Ureter (tissue), 1 donor: ENCODE data around the gene CXCL10. TPM values are rescaled to one million over a fixed set of nuclear protein-coding genes. Genes with fewer than 3 reads are reported as not detected.
"Not testable (repeated sequence)": the region's sequence is repeated elsewhere in the genome, so short reads cannot be mapped to it uniquely, and the experiment has no call there.

Experiments used
- DNase-seq: peaks from one replicate; pipeline ENCODE4 v3.0.0-alpha.2; 2020; ENCODE audit warnings: low spot score
- total RNA-seq: library from RNA; stranded (reverse); gene quantifications from one replicate; pipeline ENCODE4 v1.2.4, GENCODE V29; 2023
- donor health status: DM: yes; HTN: yes; CAD: no.

The CXCL10 gene
- total RNA-seq, 1 donor from 2014 or later = 0.34 TPM

DNA sequence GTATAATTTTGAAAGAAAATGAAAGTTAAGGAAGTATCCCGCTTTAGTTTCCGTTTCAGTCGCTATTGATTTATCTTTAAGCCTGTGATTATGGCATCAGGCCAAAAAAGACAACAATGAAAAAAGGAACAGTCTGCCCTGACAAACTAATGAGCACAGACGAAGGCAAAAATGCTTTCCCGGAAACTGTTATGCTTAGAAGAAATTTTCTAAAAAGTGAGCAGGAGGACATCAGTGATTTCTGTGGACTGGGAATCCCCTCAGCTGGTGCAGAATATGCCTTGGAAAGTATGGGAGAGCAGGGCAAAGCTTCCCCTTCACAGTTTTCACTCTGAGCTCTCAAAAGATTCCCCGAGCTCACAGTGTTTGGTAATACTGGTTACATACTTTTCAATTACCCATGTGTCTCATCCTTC lies 5.1 kb upstream of the CXCL10 start:
- DNase-seq = no peak

GRCh38 chr4:76024065-76024464 lies 768 bp upstream of the CXCL10 start:
- no peak for DNase-seq

- no peak for DNase-seq
Observed at GRCh38 chr4:76022677-76023076, 620 bp downstream of the CXCL10 start.

- no peak for DNase-seq
Observed at GRCh38 chr4:76022031-76022430, 1.3 kb downstream of the CXCL10 start.

- no peak for DNase-seq
Observed at GRCh38 chr4:76017056-76017686, 6.1 kb downstream of the CXCL10 start.

GRCh38 chr4:76016393-76016792 lies 6.9 kb downstream of the CXCL10 start:
- DNase-seq = no peak

GRCh38 chr4:76013540-76013939 lies 9.8 kb downstream of the CXCL10 start:
- no peak for DNase-seq

DNA sequence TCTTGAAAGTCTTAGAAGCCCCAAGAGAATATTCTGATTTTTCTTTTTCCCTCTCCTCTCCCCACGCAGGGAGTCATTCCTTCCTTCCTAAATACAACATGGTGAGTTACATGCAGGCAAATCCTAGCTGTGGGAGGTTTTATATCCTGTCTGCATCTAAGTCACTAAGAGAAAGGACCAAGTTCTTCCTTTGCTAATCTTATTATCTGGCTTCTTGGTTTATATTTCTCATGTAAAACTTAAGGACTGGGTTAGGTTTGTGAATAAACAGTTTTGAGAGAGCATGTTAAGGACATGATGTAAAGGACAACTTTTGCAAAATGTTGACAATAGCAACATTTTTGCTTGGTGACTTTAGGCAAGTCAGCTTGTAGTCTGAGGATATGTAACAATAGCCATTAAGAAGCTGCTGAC lies 10.9 kb downstream of the CXCL10 start:
- no peak for DNase-seq

DNA sequence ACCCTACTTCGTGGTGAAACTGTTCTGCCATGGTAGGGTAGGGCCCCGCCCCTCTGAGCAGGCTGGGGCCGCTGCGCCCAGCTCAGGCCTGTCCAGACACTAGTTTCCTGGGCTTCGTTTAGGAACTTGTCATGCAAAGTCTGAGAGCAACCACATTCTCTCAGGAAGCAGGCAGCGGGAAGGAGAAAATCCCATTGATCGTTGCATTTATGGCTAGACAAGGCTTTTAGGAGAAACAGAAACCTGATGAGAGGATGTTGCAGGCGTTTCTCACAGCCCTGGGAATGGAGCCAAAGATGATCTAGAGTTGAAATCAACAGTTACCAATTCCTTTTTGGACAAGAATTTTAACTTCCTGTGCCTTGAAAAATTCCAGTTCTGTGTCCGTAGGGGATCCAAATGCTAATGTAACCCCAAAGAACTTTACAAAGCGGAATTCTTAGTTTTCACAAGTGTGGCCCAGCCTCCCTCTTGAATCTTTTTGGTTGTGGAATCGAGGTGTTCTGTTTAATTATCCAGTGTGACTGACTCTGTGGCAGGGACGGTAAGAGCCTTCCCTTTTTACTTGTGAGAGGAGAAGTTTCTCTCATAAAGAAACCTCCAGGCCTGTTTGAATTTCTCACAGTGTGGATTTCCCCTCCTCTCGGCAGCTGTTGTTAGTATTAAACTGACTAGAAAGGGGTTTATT lies 11.5 kb downstream of the CXCL10 start:
- DNase-seq = peak; percentile 50

DNA sequence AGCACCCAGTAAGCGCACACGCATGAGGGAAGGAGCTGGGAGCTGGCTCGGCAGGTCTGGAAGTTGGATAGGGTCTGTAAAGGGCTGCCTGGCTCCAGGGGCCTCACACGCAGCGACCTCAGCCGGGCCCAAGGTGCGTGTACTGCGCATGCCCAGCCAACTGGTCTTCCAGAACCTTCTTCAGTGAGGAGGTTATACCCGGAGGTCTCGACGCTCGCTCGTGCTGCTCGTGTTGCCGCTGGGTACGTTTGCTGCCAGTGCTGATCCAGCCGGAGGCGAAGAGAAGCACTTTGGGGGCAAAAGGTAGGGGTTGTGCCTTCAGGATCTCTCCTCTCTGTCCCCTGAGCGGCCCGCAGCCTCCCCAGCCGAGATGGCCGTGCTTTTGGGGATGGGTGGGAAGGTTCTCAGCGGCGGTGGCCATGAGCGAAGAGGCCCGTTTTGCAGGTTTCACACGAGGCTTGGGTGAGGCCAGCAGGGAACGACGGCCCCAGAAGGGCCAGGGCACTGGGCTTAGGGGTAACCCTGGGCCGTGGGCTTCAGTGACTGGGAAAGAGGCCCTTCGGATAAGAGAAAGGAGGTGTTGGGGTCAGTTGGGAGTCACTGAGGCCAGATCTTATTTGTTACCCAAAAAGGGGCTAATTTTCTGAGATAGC lies 12.2 kb downstream of the CXCL10 start:
- no peak for DNase-seq

DNA sequence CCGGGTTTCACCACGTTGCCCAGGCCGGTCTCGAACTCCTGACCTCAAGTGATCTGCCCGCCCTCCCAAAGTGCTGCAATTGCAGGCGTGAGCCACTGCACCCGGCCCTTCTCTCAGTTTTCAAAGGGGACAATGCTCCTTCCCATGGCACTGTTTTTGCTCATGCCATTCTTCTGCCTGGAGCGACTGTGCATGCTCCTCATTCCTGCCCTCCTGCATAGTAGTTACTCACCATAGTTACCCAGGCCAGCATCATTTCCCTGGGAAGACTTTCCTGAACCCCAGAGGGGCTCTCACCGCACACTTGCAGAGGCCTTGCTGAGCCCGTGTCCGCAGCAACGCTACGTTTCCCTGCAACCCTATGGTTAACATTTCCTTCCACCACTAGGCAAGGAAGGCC lies 12.7 kb downstream of the CXCL10 start:
- no peak for DNase-seq

- no peak for DNase-seq
Observed at GRCh38 chr4:76009311-76009710, 14.0 kb downstream of the CXCL10 start.

GRCh38 chr4:76007089-76007862 lies 16.0 kb downstream of the CXCL10 start, which contains the start of gene CXCL9:
Gene CXCL9 (minus strand): TSS chr4:76007509. CDS start chr4:76007449, 60 bp downstream.
- DNase-seq = no peak

DNA sequence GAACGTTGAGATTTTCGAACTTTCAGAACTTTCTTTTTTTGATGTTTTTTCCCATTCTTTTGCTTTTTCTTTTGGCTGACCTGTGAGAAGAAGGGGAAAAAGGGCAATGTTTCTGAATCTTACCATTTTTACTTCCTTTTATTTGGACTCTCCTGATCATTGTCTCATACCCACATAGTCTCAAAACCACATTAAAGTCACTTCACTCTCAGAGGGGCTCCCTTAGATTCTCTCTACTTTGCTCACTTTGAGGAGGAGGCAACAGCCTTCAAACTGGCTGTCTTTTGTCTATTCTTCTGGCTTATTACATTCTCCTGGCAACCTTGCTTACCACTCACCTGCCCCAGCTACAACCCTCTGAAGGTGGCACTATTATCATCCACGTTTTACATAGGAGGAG lies 19.7 kb downstream of the CXCL10 start:
- no peak for DNase-seq

DNA sequence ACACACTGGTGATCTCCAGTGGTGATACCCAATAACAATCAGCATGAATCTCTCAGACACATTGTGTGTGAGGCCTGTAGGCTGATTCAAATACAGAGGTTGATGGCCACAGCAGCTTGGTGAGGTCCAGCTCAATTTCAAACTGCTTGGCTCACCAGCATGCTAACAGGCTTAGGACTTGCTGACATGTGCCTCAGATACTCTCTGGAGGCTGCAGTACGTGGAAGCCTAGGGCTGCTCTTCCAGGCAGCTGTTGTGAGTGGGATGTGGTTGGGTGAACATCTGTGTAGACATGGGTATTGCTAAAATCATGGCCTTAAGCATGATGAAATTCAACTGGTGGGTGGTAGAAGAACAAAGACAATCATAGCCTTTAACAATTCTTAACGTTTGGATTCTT lies 20.3 kb downstream of the CXCL10 start:
- no peak for DNase-seq

- no peak for DNase-seq
Observed at GRCh38 chr4:76002176-76002575, 21.1 kb downstream of the CXCL10 start.

- no peak for DNase-seq
Observed at GRCh38 chr4:76001700-76002099, 21.6 kb downstream of the CXCL10 start.

GRCh38 chr4:76000279-76000678 lies 23.0 kb downstream of the CXCL10 start:
- DNase-seq = no peak

GRCh38 chr4:75998525-75999147 lies 24.7 kb downstream of the CXCL10 start:
- DNase-seq = not testable (repeated sequence)

DNA sequence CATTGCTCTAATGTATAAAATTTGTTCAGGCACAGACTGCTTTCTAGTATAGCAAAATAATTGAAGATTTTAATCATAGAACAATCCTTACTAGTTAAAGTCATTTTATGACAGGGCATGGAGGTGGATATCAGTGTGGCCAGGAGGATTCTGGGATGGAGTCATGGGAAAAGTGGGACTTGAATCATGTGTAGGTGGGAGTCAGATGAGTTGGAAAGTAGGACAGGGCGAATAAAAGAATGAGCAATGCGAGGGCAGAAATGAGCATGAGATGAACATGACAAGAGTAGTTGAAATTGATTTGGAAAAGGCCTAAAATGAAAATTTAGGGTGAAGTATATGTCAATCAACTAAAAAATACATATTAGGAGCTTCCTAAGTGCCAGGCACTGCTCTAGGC lies 25.4 kb downstream of the CXCL10 start:
- no peak for DNase-seq

DNA sequence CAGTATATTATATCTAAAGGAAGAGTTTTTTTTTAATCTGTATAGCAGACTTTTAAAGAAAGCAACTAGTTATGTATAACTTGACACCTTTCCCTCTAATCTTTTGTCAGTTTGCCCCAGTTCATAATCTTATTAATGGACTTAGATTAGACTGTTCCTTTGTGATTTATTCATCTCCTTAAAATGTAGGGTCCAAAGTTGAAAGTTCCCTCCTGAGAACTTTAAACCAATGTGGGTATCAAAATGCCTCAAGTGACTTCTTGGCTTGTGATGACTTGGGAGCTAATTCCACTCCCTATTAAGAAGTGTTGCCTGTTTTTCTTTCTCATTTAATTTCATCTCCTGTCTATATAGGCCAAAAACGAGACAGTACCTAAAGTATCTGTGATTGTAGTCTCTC lies 26.2 kb downstream of the CXCL10 start:
- DNase-seq = no peak

DNA sequence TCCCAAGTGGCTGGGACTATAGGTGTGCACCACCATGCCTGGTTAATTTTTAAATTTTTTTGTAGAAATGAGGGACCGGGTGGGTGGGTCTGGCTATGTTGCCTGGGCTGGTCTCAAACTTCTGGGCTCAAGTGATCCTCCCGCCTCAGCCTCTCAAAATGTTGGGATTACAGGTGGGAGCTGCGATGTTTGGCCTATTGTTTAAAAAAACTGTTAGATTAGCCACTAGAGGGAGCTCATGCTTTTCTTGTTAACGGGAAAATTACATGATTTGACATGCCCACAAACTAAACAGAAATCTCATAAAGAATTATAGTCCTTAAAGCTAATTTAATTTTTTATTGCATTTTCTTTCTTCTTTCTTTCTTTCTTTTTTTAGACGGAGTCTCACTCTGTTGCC lies 27.6 kb downstream of the CXCL10 start:
- DNase-seq = no peak
